ENCODE data around the gene CASR. TPM values are rescaled to one million over a fixed set of nuclear protein-coding genes. Genes with fewer than 3 reads are reported as not detected.

The CASR gene
- total RNA-seq, 1 donor = not detected

DNA sequence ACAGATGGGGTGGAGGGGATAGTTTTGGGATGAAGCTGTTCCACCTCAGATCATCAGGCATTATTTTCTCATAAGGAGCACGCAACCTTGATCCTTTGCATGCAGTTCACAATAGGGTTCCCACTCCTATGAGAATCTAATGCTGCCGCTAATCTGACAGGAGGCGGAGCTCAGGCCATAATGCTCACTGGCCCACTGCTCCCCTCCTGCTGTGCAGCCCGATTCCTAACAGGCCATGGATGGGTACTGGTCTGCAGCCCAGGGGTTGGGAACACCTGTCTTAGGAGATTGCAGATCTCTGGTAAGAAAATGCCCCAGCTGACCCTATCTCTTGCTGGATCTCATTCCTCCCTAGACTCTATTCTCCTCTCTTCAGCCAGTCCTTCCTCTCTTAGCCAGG is 148.4 kb downstream of the CASR start:
- no peak for DNase-seq (ENCODE audit: low read depth)
- no peak overlapping the region for H3K4me3 ChIP-seq (ENCODE audit: low read depth, low read length)
- TF ChIP-seq, protein P1, sequence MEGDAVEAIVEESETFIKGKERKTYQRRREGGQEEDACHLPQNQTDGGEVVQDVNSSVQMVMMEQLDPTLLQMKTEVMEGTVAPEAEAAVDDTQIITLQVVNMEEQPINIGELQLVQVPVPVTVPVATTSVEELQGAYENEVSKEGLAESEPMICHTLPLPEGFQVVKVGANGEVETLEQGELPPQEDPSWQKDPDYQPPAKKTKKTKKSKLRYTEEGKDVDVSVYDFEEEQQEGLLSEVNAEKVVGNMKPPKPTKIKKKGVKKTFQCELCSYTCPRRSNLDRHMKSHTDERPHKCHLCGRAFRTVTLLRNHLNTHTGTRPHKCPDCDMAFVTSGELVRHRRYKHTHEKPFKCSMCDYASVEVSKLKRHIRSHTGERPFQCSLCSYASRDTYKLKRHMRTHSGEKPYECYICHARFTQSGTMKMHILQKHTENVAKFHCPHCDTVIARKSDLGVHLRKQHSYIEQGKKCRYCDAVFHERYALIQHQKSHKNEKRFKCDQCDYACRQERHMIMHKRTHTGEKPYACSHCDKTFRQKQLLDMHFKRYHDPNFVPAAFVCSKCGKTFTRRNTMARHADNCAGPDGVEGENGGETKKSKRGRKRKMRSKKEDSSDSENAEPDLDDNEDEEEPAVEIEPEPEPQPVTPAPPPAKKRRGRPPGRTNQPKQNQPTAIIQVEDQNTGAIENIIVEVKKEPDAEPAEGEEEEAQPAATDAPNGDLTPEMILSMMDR (IDR thresholded peaks at IDR 0.05; ENCODE audit: insufficient read depth, low read depth, low read length) = no peak

DNA sequence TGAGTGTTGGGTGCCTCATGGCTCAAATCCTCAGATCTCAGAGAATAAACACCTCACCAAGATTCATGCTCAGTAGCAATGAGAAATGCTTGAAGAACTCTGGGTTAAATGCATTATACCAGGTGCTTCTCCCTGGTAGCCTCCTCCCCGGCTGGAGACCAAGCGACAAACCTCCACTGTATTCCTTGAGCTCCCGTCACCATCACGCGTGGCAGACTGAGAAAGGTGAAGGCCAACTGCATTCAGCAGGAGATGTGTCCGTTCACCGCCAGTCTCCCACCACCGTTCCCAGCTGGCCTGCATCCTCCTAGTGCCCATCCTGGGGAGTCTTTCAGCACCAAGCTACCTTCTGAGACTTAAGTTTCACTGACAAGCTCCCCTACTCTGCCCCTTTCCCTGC is 149.1 kb downstream of the CASR start:
- no peak for DNase-seq (ENCODE audit: low read depth)
- H3K4me3 ChIP-seq (ENCODE audit: low read depth, low read length) = no peak overlapping the region
- TF ChIP-seq, protein P1 (IDR thresholded peaks at IDR 0.05; ENCODE audit: insufficient read depth, low read depth, low read length) = no peak

Other genes with a start within 250 kb of the CASR start
- gene ILDR1, start 161.4 kb upstream of the CASR start, total RNA-seq = not detected in 2 replicates
- not detected in 2 replicates for gene CD86, start 128.3 kb upstream of the CASR start, total RNA-seq
- gene CSTA, start 141.6 kb downstream of the CASR start, total RNA-seq = 0.32 TPM in 1 of 2 replicates, not detected in the other
- 29.0 and 36.3 TPM in 2 replicates for gene MIX23, start 199.6 kb downstream of the CASR start, total RNA-seq
- 4.2 and 7.3 TPM in 2 replicates for gene FAM162A, start 200.5 kb downstream of the CASR start, total RNA-seq
- 5.2 and 6.9 TPM in 2 replicates for gene WDR5B, start 232.4 kb downstream of the CASR start, total RNA-seq

Measured in fibroblast of villous mesenchyme (primary cell).